Esophagus squamous epithelium (tissue), 5 donors: ENCODE results near the gene XRN1. TPM values are rescaled to one million over a fixed set of nuclear protein-coding genes. Genes with fewer than 3 reads are reported as not detected.

Experiments used
- DNase-seq: peaks from one replicate; lab custom pipeline; 2025; lab: John Stamatoyannopoulos, UW
- H3K27ac ChIP-seq, 4 donors: fragments of 200-600 bp; sonication (generic); one replicate each; pipeline ENCODE4 v1.5.1; 2016 to 2019; ENCODE audit warnings: mild to moderate bottlenecking in 1 of 4
- H3K27me3 ChIP-seq, 4 donors: fragments of 200-600 bp; sonication (generic); 1 replicate in 3 of 4; 2 replicates in 1 of 4; pipeline versions ENCODE4 v1.5.1 to v1.6.0; 2017 to 2021; ENCODE audit warnings: antibody characterized with exemption in 1 of 4
- H3K36me3 ChIP-seq, 3 donors: fragments of 200-600 bp; sonication (generic); one replicate each; pipeline ENCODE4 v1.5.1; 2016 to 2019
- H3K4me1 ChIP-seq, 3 donors: fragments of 200-600 bp; sonication (generic); one replicate each; pipeline ENCODE4 v1.5.1; 2017 to 2019
- H3K4me3 ChIP-seq, 4 donors: fragments of 200-600 bp; sonication (generic); 1 replicate in 3 of 4; 2 replicates in 1 of 4; pipeline ENCODE4 v1.5.1; 2016 to 2019; ENCODE audit warnings: mild to moderate bottlenecking in 2 of 4, moderate library complexity in 1 of 4
- H3K9me3 ChIP-seq, 3 donors: fragments of 200-600 bp; sonication (generic); one replicate each; pipeline ENCODE4 v1.5.1; 2016 to 2019
- POLR2A ChIP-seq, 4 donors: fragments of 450-650 bp; IDR thresholded peaks; one replicate each; pipeline ENCODE4 v1.6.1; 2017; ENCODE audit warnings: antibody characterized with exemption in 4 of 4, mild to moderate bottlenecking in 4 of 4, moderate library complexity in 3 of 4
- WGBS, 2 donors: methylation state at CpG; one replicate each; pipeline ENCODE4 v1.1.5; 2018; 5-methylcytosine and 5-hydroxymethylcytosine counted together
- intact Hi-C: fragments of 100-400 bp; cut with DNase I; formaldehyde crosslinking; loops from one replicate; pipeline ENCODE4 v1.15.0; 2022
- total RNA-seq, 4 donors: library from RNA; depleted of rRNA; stranded (reverse); fragments of >200 nt; gene quantifications; one replicate each; pipeline ENCODE4 v1.1.0, GENCODE V29; 2016
- TF ChIP-seq, protein P1 (sequence below), 6 experiments: fragments of 450-650 bp in 4 of 6; fragments of 200-600 bp in 2 of 6; sonication (generic) in 2 of 6; IDR thresholded peaks; one replicate each; pipeline ENCODE4 v1.5.1; 2016 to 2019; ENCODE audit warnings: antibody characterized with exemption in 6 of 6, mild to moderate bottlenecking in 4 of 6, moderate library complexity in 4 of 6
- donor health status: DM: yes; HTN: yes; CAD: no.

XRN1 gene
- total RNA-seq, 4 donors from 2014 or later = 15.5 to 37.6 (median 23.1) TPM

DNA sequence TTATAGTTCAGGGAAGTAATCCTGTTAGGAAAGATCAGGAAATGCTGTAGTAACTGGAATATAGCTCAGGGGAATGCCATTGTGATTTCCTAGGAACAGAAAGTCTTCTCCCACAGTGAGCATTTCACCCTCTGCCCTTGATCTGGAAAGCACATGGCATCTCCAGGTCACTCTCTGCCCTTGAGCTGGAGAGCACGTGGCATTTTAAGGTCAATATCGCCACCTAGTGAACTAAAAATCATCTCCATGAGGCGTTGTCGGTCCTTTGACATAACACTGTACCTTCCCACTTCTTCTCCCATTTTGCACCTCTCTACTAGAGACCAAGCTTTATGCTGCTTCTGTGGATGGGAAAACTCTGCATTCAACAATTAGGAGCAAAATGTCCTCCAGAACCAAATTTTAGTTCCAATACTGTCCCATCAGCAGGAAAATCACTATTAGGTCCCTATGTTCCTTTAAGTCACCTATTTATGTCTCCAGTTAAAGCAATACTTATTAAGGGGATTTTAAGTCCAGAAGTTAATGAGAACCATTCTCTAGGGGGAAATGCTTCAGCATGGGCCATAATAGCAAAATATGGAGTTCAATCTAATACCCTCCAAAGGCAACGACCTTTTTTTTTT lies 167.8 kb downstream of the XRN1 start:
- Histone ChIP-seq H3K27ac (no peak overlapping the region), H3K27me3 (no peaks in the 10 kb centered on the region), H3K4me1 (peaks cover 0 to 10% (median 0%) of the 10 kb centered on the region in 3 donors), H3K36me3 (no peaks in the 10 kb centered on the region), H3K4me3 (no peak overlapping the region), H3K9me3 (no peaks in the 10 kb centered on the region)
- TF ChIP-seq, protein P1, sequence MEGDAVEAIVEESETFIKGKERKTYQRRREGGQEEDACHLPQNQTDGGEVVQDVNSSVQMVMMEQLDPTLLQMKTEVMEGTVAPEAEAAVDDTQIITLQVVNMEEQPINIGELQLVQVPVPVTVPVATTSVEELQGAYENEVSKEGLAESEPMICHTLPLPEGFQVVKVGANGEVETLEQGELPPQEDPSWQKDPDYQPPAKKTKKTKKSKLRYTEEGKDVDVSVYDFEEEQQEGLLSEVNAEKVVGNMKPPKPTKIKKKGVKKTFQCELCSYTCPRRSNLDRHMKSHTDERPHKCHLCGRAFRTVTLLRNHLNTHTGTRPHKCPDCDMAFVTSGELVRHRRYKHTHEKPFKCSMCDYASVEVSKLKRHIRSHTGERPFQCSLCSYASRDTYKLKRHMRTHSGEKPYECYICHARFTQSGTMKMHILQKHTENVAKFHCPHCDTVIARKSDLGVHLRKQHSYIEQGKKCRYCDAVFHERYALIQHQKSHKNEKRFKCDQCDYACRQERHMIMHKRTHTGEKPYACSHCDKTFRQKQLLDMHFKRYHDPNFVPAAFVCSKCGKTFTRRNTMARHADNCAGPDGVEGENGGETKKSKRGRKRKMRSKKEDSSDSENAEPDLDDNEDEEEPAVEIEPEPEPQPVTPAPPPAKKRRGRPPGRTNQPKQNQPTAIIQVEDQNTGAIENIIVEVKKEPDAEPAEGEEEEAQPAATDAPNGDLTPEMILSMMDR (IDR thresholded peaks at IDR 0.05) = peak; percentile 27 to 71 (median 60)
- no peak for TF ChIP-seq POLR2A (IDR thresholded peaks at IDR 0.05)
- WGBS, 2 donors = 16% methylated on average over 5 of the region's 5 CpGs
- DNase-seq = no peak
- intact Hi-C loops = loop anchor here (5.0 kb wide), 1 partner anchor 153 kb away; no protein-coding TSS in a partner anchor

DNA sequence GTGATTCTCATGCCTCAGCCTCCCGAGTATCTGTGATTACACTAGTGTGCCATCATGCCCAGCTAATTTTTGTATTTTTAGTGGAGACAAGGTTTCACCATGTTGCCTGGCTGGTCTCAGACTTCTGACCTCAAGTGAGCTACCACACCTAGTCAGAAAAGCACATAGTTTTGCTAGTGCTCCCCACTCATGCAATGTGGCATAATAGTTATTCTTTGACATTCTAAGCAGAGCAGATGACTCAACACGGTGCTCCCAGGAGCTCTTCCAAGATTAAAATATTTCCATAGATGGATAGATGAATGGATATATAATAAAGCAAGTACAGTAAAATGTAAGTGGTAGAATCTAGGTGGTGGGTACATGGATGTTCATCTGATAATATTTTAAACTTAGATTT lies 169.4 kb downstream of the XRN1 start:
- Histone ChIP-seq H3K9me3 (no peaks in the 10 kb centered on the region), H3K27ac (no peak overlapping the region), H3K4me1 (peaks cover 0 to 10% (median 0%) of the 10 kb centered on the region in 3 donors), H3K4me3 (no peak overlapping the region), H3K36me3 (no peaks in the 10 kb centered on the region), H3K27me3 (no peaks in the 10 kb centered on the region)
- DNase-seq = no peak
- intact Hi-C loops = loop anchor here (5.0 kb wide), 1 partner anchor 151 kb away; no protein-coding TSS in a partner anchor
- TF ChIP-seq, protein P1 (IDR thresholded peaks at IDR 0.05) = no peak
- TF ChIP-seq POLR2A (IDR thresholded peaks at IDR 0.05) = no peak
- WGBS, 2 donors = 61 to 73% methylated on average over 2 of the region's 2 CpGs

DNA sequence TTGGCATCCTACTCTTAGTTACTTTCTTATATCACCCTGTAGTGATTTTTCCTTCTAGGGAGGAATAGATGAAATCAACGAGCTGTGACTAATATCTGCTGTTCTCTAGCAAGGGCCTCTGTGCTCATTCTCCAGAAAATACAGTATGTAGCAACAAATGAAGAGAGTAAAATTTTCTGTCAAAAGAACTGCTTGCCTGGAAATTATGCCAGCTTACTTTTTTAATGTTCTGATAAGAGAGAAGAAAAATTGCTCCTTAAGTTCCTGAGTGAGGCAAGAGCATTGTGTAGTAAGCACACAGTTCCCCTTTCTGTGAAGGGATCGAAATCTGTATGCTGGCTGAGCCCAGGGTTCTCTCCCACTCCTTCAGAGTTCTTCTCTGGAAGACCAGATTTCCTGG lies 171.1 kb downstream of the XRN1 start:
- 72 to 84% methylated on average over 2 of the region's 2 CpGs for WGBS, 2 donors
- peaks cover 0 to 10% (median 0%) of the 10 kb centered on the region in 3 donors for H3K4me1 ChIP-seq
- no peaks in the 10 kb centered on the region for H3K27me3 ChIP-seq
- TF ChIP-seq, protein P1 (IDR thresholded peaks at IDR 0.05) = no peak
- no peak for TF ChIP-seq POLR2A (IDR thresholded peaks at IDR 0.05)
- intact Hi-C loops = loop anchor here (5.0 kb wide), 1 partner anchor 149 kb away; no protein-coding TSS in a partner anchor
- H3K9me3 ChIP-seq = no peaks in the 10 kb centered on the region
- H3K36me3 ChIP-seq = no peaks in the 10 kb centered on the region
- no peak overlapping the region for H3K27ac ChIP-seq
- no peak overlapping the region for H3K4me3 ChIP-seq
- no peak for DNase-seq

DNA sequence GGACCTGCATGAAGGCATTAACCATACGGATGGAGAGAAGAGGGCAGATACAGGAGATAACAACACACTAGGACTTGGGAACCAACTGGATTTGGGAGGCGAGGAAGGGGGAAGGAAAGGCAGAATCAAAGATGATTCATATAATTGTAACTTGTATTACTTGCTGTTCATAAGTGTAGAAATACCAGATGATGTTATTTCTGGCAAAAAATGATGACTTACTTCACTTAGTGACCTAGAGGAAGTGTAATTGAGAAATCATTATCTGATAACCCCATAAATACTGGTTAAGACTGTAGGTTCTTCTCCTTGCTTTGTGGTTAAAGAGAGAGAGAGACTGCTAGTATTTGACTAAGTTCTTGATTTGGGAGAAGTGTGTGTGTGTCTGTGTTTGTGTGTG lies 172.0 kb downstream of the XRN1 start:
- WGBS, 2 donors = 50 to 71% methylated on average over 2 of the region's 2 CpGs
- Histone ChIP-seq H3K27ac (peak overlapping the region in 1 of 4 donors; percentile 34), H3K4me3 (no peak overlapping the region), H3K27me3 (no peaks in the 10 kb centered on the region), H3K9me3 (no peaks in the 10 kb centered on the region), H3K36me3 (no peaks in the 10 kb centered on the region), H3K4me1 (peaks cover 0 to 10% (median 0%) of the 10 kb centered on the region in 3 donors)
- intact Hi-C loops = loop anchor here (5.0 kb wide), 1 partner anchor 149 kb away; no protein-coding TSS in a partner anchor
- no peak for DNase-seq
- TF ChIP-seq, protein P1 (IDR thresholded peaks at IDR 0.05) = no peak
- no peak for TF ChIP-seq POLR2A (IDR thresholded peaks at IDR 0.05)

DNA sequence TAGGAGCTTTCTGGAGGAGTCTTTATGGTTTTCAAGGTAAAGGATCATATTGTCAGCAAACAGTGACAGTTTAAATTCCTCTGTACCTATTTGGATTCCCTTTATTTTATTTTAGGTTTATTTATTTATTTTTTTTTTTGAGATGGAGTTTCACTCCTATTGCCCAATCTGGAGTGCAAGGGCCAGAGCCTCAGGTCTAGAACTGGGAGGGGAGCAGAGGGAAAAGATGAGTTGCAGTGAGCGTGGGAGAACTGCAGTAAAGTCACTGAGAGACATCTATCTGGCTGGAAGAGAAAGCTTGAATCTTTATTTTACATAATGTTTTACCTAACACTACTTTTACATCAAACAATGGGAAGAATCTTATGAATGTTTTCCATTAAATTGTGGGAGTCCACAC lies 172.9 kb downstream of the XRN1 start:
- Histone ChIP-seq H3K27ac (no peak overlapping the region), H3K9me3 (no peaks in the 10 kb centered on the region), H3K36me3 (no peaks in the 10 kb centered on the region), H3K27me3 (no peaks in the 10 kb centered on the region), H3K4me3 (no peak overlapping the region), H3K4me1 (peaks cover 0 to 7% (median 0%) of the 10 kb centered on the region in 3 donors)
- intact Hi-C loops = loop anchor here (5.0 kb wide), 1 partner anchor 148 kb away; no protein-coding TSS in a partner anchor
- WGBS, 2 donors = 90 to 94% methylated on average over 1 of the region's 1 CpG
- DNase-seq = no peak
- TF ChIP-seq, protein P1 (IDR thresholded peaks at IDR 0.05) = no peak
- no peak for TF ChIP-seq POLR2A (IDR thresholded peaks at IDR 0.05)
